HG02571 (cell line): Measurements from ENCODE around the gene TTLL5.
"Not testable (repeated sequence)": the region's sequence is repeated elsewhere in the genome, so short reads cannot be mapped to it uniquely, and the experiment has no call there.

Source experiments
- ATAC-seq: cut with Tn5 transposase; IDR thresholded peaks from one replicate; pipeline ENCODE4 v1.9.1; 2021; ENCODE audit warnings: mild to moderate bottlenecking, moderate library complexity; ENCODE audit not compliant: unreplicated experiment

The TTLL5 gene

GRCh38 chr14:75648066-75648838 lies 12.8 kb upstream of the TTLL5 start:
- ATAC-seq, result no peak

- ATAC-seq, result no peak
These were observed 11.7 kb upstream of the TTLL5 start for GRCh38 chr14:75649337-75649736.

- no peak for ATAC-seq
These were observed 11.3 kb upstream of the TTLL5 start for GRCh38 chr14:75649773-75650172.

- ATAC-seq, result no peak
These were observed 10.6 kb upstream of the TTLL5 start for GRCh38 chr14:75650253-75651058.

- no peak for ATAC-seq
These were observed 7.5 kb upstream of the TTLL5 start for GRCh38 chr14:75653563-75653962.

- ATAC-seq, result no peak
These were observed 6.8 kb upstream of the TTLL5 start for GRCh38 chr14:75654127-75654732.

- no peak for ATAC-seq
These were observed 5.8 kb upstream of the TTLL5 start for GRCh38 chr14:75655235-75655634.

GRCh38 chr14:75657331-75657730 lies 3.7 kb upstream of the TTLL5 start:
- no peak for ATAC-seq

GRCh38 chr14:75658957-75659356 lies 2.1 kb upstream of the TTLL5 start:
- no peak for ATAC-seq

GRCh38 chr14:75660238-75660629 lies 812 bp upstream of the TTLL5 start:
- no peak for ATAC-seq

GRCh38 chr14:75661499-75661814 lies 411 bp downstream of the TTLL5 start:
- no peak for ATAC-seq

- no peak for ATAC-seq
These were observed 1.9 kb downstream of the TTLL5 start for GRCh38 chr14:75662966-75663365.

- no peak for ATAC-seq
These were observed 6.2 kb downstream of the TTLL5 start for GRCh38 chr14:75667099-75667765.

- ATAC-seq, result no peak
These were observed 11.7 kb downstream of the TTLL5 start for GRCh38 chr14:75672605-75673192.

GRCh38 chr14:75673345-75674035 lies 12.4 kb downstream of the TTLL5 start:
- no peak for ATAC-seq

- ATAC-seq, result no peak
These were observed 14.4 kb downstream of the TTLL5 start for GRCh38 chr14:75675265-75675960.

GRCh38 chr14:75685910-75686309 lies 24.9 kb downstream of the TTLL5 start:
- ATAC-seq, result no peak

- ATAC-seq, result no peak
These were observed 28.0 kb downstream of the TTLL5 start for GRCh38 chr14:75689012-75689411.

- ATAC-seq, result no peak
These were observed 29.0 kb downstream of the TTLL5 start for GRCh38 chr14:75690010-75690409.

GRCh38 chr14:75695025-75695424 lies 34.0 kb downstream of the TTLL5 start:
- ATAC-seq, result not testable (repeated sequence)
